Measurements from ENCODE around the gene RNF114.
"Not testable (repeated sequence)": the region's sequence is repeated elsewhere in the genome, so short reads cannot be mapped to it uniquely, and the experiment has no call there.

RNF114 gene, protein sequence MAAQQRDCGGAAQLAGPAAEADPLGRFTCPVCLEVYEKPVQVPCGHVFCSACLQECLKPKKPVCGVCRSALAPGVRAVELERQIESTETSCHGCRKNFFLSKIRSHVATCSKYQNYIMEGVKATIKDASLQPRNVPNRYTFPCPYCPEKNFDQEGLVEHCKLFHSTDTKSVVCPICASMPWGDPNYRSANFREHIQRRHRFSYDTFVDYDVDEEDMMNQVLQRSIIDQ

GRCh38 chr20:49936153-49937026 is at the start of gene RNF114:
Gene RNF114, plus strand, starts transcription at chr20:49936397. Its CDS starts 16 bp downstream, at chr20:49936413.
- peak; percentile 90 for DNase-seq

- DNase-seq = no peak
Measured at GRCh38 chr20:49886571-49887213, 49.5 kb upstream of the RNF114 start.

- DNase-seq = no peak
Measured at GRCh38 chr20:49887251-49888211, 48.7 kb upstream of the RNF114 start.

DNA sequence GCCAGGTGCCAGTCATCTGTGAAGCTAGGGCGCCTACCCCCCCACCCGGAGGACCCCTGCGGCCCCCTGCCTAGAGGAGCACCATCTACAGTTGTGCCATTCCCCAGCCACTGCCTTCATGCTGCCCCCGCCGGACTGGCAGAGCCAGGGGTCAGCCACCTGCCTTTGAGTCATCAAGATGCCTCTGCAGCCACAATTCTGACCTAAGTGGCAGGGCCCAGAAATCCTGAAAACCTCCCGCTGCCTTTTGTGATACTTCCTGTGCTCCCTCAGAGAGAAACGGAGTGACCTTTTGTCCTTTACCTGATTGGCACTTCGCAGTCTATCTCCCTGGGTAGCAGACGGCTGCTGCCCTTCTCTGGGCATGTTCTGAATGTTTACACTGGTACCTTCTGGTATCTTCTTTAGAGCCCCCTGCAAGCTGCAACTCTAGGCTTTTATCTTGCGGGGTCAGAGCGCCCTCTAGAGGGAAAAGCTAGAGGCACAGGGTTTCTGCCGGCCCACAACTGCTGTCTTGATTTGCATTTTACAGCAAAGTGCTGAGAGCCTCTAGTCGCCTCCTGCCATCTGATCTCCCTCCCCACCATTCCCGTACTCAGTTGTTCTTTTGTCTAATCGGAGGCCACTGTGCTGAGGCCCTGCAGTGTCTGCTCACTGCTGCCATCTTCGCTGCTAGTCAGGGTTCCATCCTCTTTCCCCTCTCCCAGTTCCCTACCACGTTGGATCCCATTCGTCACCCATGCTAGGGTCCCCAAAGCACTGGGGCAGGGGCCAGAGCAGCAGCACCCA is 47.8 kb upstream of the RNF114 start:
- DNase-seq = peak; percentile 60

DNA sequence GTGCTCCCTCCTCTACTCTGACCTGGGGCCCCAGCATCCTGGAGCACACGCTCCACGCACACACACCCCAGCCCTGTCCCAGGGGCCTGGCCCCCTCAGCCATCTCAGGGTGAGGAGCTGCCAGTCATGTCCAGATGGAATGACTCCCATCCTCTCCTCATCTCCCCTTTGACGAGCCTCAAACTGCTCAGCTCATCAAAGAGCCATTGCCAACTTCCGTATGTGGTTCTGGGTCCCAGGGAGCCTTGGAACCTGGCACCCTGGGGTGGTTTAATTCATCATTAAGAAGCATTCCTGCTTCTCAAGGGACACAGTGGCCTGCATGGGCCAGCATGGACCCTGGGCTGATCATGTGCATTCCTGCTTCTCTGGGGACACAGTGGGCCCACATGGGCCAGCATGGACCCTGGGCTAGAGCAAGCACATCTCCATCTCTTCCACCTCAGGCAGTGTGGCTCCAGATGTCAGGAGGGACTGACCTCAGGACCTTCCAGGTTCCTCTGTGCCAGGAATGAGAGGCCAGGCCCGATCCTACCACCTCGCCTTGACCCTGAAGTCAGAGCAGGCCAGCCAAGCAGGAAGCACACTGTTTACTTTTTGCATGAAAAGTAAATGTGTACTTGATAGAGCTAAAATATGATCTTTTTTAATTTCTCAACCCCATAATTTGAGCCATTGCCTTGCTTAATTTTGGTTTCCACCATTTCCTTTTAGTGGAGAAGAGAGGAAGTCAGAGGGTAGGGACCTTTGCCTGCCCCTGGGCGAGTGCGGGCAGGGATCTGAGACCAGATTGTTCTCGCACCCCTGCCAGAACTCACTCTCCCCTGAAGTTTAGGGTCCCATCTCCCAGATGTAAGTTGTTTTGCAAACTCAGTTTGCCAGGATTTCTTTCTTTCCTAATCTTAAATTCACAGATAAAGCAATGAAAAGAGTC is 46.9 kb upstream of the RNF114 start:
- DNase-seq = no peak

- no peak for DNase-seq
Measured at GRCh38 chr20:49889935-49890333, 46.3 kb upstream of the RNF114 start.

DNA sequence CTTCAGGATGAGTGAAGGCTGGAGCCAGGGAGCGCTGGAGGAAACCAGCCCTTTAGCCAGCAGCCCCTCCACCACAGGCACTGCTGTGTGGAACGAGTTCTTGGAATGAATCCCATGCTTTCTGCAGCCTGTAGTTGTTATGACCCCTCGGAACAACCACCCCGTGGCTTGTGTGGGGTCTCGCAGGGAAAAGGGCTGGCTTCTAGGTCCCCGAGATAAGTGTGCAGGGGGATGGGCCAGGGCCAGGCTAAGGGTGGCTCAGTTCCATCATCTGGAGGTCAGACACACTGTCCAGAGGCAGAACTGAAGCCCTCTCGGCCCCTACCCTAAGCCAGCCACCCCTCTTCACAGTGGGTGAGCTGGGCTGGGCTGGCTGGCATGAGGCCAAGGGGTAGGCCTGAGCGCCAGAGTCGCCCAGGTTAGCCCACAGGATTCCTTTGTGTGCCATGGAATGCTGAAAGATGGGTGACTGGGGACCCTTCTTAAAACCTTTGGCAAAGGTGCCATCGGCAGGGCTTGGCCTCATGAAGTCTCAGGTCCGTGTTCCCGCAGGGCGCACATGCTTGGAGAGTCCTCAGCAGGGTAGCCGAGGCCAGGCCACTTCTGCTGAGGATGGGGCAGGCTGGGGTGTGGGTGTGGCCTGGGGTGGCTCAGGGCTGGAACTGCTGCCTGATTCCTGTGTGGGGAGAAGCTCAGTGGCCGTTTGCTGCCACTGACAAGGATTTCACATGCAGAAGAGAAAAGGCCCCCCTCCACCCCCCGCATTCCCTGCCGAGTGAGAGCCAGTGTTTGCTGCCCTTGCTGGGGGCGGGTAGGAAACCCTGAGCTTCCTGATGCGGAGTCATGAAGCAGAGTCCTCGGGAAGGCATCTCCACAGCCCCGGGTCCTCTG is 45.5 kb upstream of the RNF114 start:
- DNase-seq = no peak

- peak; percentile 18 for DNase-seq
Measured at GRCh38 chr20:49891476-49892110, 44.6 kb upstream of the RNF114 start.

DNA sequence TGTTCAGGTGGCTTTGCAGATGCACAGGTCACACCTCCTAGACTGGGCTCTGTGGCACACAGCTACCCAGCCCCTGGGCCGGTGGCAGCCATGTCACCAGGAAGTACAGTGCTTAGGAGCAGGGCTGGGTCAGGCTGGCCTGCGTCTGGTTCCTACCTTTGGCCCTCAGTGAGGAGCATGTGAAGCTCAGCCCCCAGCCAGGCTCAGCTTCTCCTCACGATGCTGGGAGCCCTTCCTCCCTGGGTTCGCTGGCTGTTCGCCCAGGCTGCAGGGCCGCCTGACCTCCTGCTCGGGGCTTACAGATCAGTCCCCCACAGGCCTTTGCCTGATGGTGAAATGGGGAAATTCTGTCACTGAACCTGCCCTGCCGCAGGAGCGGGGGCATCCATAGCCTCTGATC is 43.9 kb upstream of the RNF114 start:
- DNase-seq = no peak

DNA sequence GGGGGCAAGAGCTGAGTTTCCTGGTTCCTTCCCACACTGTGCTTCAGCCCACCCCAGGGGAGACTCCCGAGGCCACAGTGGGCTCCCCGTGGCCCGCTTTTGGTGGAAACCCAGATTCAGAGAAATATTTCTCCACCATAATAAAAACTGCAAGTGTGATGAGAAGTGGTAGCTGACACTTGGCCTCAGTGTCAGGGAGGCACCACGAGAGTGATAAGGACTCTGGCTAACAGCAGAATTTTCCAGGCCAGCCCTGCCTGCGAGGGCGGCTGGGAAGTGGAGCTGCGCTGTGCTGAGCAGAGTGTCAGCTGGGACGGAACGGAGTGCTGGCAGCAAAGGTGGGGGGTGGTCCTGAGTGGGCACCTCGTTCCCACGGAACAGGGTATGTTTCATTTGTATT is 43.4 kb upstream of the RNF114 start:
- no peak for DNase-seq

- peak; percentile 59 for DNase-seq
Measured at GRCh38 chr20:49893242-49894072, 42.7 kb upstream of the RNF114 start.

DNA sequence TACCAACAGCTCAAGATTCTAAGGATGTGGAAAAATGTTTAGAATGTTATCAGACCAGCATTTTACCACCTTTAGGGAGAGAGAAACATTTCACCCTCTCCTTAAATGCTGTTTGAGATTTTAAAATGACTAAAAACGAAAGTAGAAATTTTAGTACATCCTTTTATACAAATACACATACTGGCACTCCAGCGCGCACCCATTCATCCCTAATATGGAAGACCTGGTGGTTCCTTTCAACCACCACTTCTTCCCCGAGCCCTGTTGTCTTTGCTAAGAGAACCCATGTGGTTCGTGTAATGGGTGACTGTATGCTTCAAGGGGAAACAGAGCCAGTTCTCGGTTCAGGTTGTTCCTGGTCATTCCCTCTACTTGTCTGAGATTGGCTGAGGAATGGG is 42.1 kb upstream of the RNF114 start:
- peak; percentile 78 for DNase-seq

DNA sequence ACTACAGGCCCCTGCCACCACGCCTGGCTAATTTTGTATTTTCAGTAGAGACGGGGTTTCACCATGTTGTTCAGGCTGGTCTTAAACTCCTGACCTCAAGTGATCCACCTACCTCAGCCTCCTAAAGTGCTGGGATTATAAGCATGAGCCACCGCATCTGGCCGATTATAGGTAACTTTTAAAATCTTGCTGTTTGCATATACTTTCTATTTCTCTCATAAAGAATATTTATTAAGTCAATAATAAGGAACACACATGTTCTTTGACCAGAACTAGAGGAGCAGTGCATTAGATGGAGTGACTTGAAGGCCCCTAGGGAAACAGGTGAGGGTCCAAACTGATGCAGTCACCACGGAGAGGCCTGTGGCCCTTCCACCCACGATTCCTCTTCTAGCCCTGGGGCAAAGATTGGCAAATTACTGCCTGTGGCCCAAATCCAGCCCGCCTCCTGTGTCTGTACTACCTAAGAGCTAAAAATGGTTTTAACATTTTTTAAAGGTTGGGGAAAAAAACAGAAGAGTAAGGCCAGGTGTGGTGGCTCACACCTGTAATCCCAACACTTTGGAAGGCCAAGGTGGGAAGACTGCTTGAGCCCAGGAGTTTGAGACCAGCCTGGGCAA is 40.6 kb upstream of the RNF114 start:
- not testable (repeated sequence) for DNase-seq

GRCh38 chr20:49896204-49896603 is 40.0 kb upstream of the RNF114 start:
- no peak for DNase-seq

DNA sequence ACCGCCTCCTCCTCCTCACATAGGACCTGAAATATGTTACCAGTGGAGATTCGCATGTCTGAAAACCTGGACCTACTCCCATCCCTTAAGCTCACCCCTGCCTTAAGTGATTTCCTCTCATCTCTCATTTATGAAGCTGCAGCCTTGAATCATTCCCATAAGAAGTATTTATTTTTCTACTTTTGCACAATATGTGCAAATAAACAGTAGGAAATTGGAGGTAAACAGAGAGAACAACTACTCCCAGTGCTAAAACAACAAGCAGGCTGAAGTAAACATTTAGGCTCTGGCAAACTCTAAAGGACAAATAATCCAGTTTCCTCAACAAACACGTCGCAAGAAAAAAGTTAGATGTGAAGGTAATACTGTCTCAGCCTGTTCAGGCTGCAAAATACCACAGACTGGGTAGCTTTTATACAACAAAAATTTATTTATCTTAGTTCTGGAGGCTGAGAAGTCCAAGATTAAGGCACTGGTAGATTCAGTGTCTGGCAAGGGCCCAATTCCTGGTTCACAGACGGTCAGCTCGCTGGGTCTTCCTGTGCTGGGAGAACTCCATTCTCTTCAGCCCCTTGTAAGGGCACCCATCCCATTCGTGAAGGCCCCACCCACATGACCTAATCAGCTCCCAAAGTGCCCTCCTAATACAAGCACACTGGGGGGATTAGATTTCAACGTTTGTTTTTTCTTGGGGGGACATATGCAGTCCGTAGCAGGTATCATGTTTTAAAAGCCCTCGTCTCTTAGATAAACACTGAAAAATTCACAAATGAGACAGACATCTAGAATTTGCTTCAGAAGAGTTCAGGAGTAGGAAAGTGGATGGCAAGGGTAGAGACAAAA is 36.4 kb upstream of the RNF114 start:
- DNase-seq = no peak

DNA sequence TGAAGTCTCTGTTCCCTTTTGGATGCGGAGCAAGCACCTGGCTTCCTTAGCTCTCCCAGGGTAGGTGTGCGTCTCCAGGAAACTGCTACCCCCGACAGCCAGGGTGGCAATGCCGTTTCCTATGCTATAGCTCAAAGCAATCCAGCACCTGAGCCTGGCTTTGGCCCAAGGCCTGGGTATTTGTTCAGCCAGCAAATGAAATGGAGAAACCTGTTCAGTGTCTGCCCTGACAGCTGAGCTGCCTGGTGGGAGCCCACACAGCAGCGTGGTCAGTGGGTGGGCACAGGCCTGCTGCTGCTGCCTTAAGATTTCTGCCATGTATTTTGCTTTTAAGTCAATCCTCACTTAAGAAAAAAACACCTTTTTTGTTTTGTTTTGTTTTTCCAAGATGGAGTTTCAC is 34.6 kb upstream of the RNF114 start:
- DNase-seq = no peak
